NCI-H748 (cell line): ENCODE data around the gene REM2.

Experiments
- DNase-seq: peaks from one replicate; lab custom pipeline; 2025; ENCODE audit not compliant: unreplicated experiment; lab: John Stamatoyannopoulos, UW

Gene REM2

GRCh38 chr14:22883173-22883976, at the start of gene REM2:
Gene REM2 (plus strand): TSS chr14:22883222. CDS start chr14:22883288, 66 bp downstream.
- peak; percentile 79 for DNase-seq

- DNase-seq: no peak
These were observed 47.5 kb upstream of the REM2 start for GRCh38 chr14:22835505-22835904.

- DNase-seq: peak; percentile 35
These were observed 46.5 kb upstream of the REM2 start, which contains the start of gene MMP14 for GRCh38 chr14:22836301-22837113. Gene MMP14 (plus strand): TSS chr14:22836585. CDS start chr14:22836818, 233 bp downstream.

GRCh38 chr14:22837114-22837749, 45.8 kb upstream of the REM2 start:
- DNase-seq: peak; percentile 46

GRCh38 chr14:22837750-22838538, 45.1 kb upstream of the REM2 start:
- DNase-seq: no peak

- no peak for DNase-seq
These were observed 44.4 kb upstream of the REM2 start for GRCh38 chr14:22838631-22839041.

GRCh38 chr14:22839159-22839779, 43.8 kb upstream of the REM2 start:
- DNase-seq: no peak

GRCh38 chr14:22841311-22841710, 41.7 kb upstream of the REM2 start:
- DNase-seq: no peak

- DNase-seq: no peak
These were observed 41.3 kb upstream of the REM2 start for GRCh38 chr14:22841769-22842168.

GRCh38 chr14:22842211-22843122, 40.6 kb upstream of the REM2 start:
- no peak for DNase-seq

GRCh38 chr14:22843123-22843925, 39.7 kb upstream of the REM2 start:
- DNase-seq: no peak

GRCh38 chr14:22844221-22845102, 38.6 kb upstream of the REM2 start:
- no peak for DNase-seq

- DNase-seq: no peak
These were observed 38.0 kb upstream of the REM2 start for GRCh38 chr14:22845103-22845394.

- DNase-seq: no peak
These were observed 37.0 kb upstream of the REM2 start for GRCh38 chr14:22845821-22846625.

GRCh38 chr14:22846811-22847307, 36.2 kb upstream of the REM2 start:
- no peak for DNase-seq

- no peak for DNase-seq
These were observed 35.2 kb upstream of the REM2 start for GRCh38 chr14:22847661-22848341.
